MV-4-11 (cell line): Measurements from ENCODE around the gene APOL2.
"Not testable (repeated sequence)": the region's sequence is repeated elsewhere in the genome, so short reads cannot be mapped to it uniquely, and the experiment has no call there.

ENCODE experiments used
- DNase-seq: peaks from one replicate; lab custom pipeline; 2025; lab: John Stamatoyannopoulos, UW

APOL2 gene

GRCh38 chr22:36239401-36240171 lies at the start of gene APOL2:
Gene APOL2 (minus strand): TSS chr22:36239527. CDS start chr22:36233162, 6,365 bp downstream.
- peak; percentile 86 for DNase-seq

GRCh38 chr22:36288571-36289405 lies 49.5 kb upstream of the APOL2 start:
- no peak for DNase-seq

GRCh38 chr22:36287881-36288515 lies 48.7 kb upstream of the APOL2 start:
- DNase-seq, result no peak

- peak; percentile 59 for DNase-seq
These were observed 47.0 kb upstream of the APOL2 start for GRCh38 chr22:36286096-36286957.

GRCh38 chr22:36285545-36285944 lies 46.2 kb upstream of the APOL2 start:
- DNase-seq, result no peak

- DNase-seq, result no peak
These were observed 45.7 kb upstream of the APOL2 start for GRCh38 chr22:36285017-36285416.

- DNase-seq, result no peak
These were observed 44.8 kb upstream of the APOL2 start for GRCh38 chr22:36284171-36284571.

- DNase-seq, result no peak
These were observed 43.1 kb upstream of the APOL2 start for GRCh38 chr22:36282328-36282831.

GRCh38 chr22:36281781-36282327 lies 42.5 kb upstream of the APOL2 start:
- no peak for DNase-seq

- DNase-seq, result no peak
These were observed 41.1 kb upstream of the APOL2 start for GRCh38 chr22:36280379-36280778.

GRCh38 chr22:36279219-36279666 lies 39.9 kb upstream of the APOL2 start:
- peak; percentile 41 for DNase-seq

- peak; percentile 66 for DNase-seq
These were observed 38.4 kb upstream of the APOL2 start for GRCh38 chr22:36277482-36278291.

- DNase-seq, result no peak
These were observed 35.2 kb upstream of the APOL2 start for GRCh38 chr22:36274531-36274930.

- DNase-seq, result not testable (repeated sequence)
These were observed 32.6 kb upstream of the APOL2 start for GRCh38 chr22:36271951-36272350.

GRCh38 chr22:36271231-36271630 lies 31.9 kb upstream of the APOL2 start:
- DNase-seq, result not testable (repeated sequence)

GRCh38 chr22:36267896-36268485 lies 28.7 kb upstream of the APOL2 start:
- DNase-seq, result no peak

GRCh38 chr22:36267058-36267457 lies 27.7 kb upstream of the APOL2 start:
- no peak for DNase-seq

GRCh38 chr22:36263886-36264664 lies 24.7 kb upstream of the APOL2 start:
- not testable (repeated sequence) for DNase-seq

- DNase-seq, result peak; percentile 39
These were observed 23.9 kb upstream of the APOL2 start for GRCh38 chr22:36263216-36263673.
